Parathyroid adenoma (tissue), 2 donors: ENCODE measurements around the gene EML1.
A peak's percentile ranks its signal among the peaks of the same experiment; 100 is the strongest.

Source experiments
- H2AFZ ChIP-seq: fragments of 300-600 bp; sonication (generic); one replicate; pipeline ENCODE4 v1.7.0; 2017; ENCODE audit warnings: antibody characterized with exemption, mild to moderate bottlenecking
- H3K27ac ChIP-seq: fragments of 300-600 bp; sonication (generic); one replicate; pipeline ENCODE4 v1.7.0; 2017
- H3K27me3 ChIP-seq: fragments of 300-600 bp; sonication (generic); one replicate; pipeline ENCODE4 v1.7.0; 2017; ENCODE audit warnings: low read length; ENCODE audit not compliant: control insufficient read depth, insufficient read depth
- H3K36me3 ChIP-seq: fragments of 300-600 bp; sonication (generic); one replicate; pipeline ENCODE4 v1.7.0; 2017; ENCODE audit warnings: low read length; ENCODE audit not compliant: control insufficient read depth, insufficient read depth
- H3K4me1 ChIP-seq: fragments of 300-600 bp; sonication (generic); one replicate; pipeline ENCODE4 v1.7.0; 2017; ENCODE audit warnings: control low read depth
- H3K4me2 ChIP-seq: fragments of 300-600 bp; sonication (generic); one replicate; pipeline ENCODE4 v1.7.0; 2017; ENCODE audit warnings: low read length
- H3K4me3 ChIP-seq: fragments of 300-600 bp; sonication (generic); one replicate; pipeline ENCODE4 v1.7.0; 2017; ENCODE audit warnings: low read depth, low read length
- H3K79me2 ChIP-seq: fragments of 300-600 bp; sonication (generic); one replicate; pipeline ENCODE4 v1.7.0; 2017; ENCODE audit warnings: control low read depth
- H3K9ac ChIP-seq: fragments of 300-600 bp; sonication (generic); one replicate; pipeline ENCODE4 v1.7.0; 2017; ENCODE audit warnings: mild to moderate bottlenecking
- H3K9me3 ChIP-seq: fragments of 300-600 bp; sonication (generic); one replicate; pipeline ENCODE4 v1.7.0; 2017; ENCODE audit warnings: low read length; ENCODE audit not compliant: control insufficient read depth
- CTCF ChIP-seq: fragments of 300-600 bp; sonication (generic); IDR thresholded peaks from one replicate; pipeline ENCODE4 v1.7.0; 2017; ENCODE audit warnings: antibody characterized with exemption, mild to moderate bottlenecking
- donor health status: primary hyperparathyroidism.

EML1 gene

GRCh38 chr14:99790201-99790977, 2.8 kb upstream of the EML1 start:
- Histone ChIP-seq H3K4me2 (no peak overlapping the region), H3K79me2 (peaks cover 2% of the 10 kb centered on the region), H3K27me3 (no peaks in the 10 kb centered on the region), H3K27ac (no peak overlapping the region), H3K4me3 (no peak overlapping the region), H3K9ac (no peak overlapping the region), H3K36me3 (no peaks in the 10 kb centered on the region), H3K9me3 (no peaks in the 10 kb centered on the region), H3K4me1 (peaks cover 28% of the 10 kb centered on the region), H2AFZ (no peak overlapping the region)
- no peak for TF ChIP-seq CTCF

- no peak overlapping the region for H2AFZ ChIP-seq
- H3K79me2 ChIP-seq: peaks cover 2% of the 10 kb centered on the region
- no peaks in the 10 kb centered on the region for H3K9me3 ChIP-seq
- H3K27me3 ChIP-seq: no peaks in the 10 kb centered on the region
- no peak overlapping the region for H3K4me2 ChIP-seq
- no peak overlapping the region for H3K4me3 ChIP-seq
- no peak overlapping the region for H3K9ac ChIP-seq
- H3K4me1 ChIP-seq: peaks cover 28% of the 10 kb centered on the region
- no peaks in the 10 kb centered on the region for H3K36me3 ChIP-seq
- no peak for TF ChIP-seq CTCF
- no peak overlapping the region for H3K27ac ChIP-seq
Measured at GRCh38 chr14:99790978-99791376, 2.2 kb upstream of the EML1 start.

- no peak overlapping the region for H3K9ac ChIP-seq
- peaks cover 4% of the 10 kb centered on the region for H3K79me2 ChIP-seq
- no peaks in the 10 kb centered on the region for H3K9me3 ChIP-seq
- no peak overlapping the region for H3K4me2 ChIP-seq
- peaks cover 28% of the 10 kb centered on the region for H3K4me1 ChIP-seq
- no peaks in the 10 kb centered on the region for H3K36me3 ChIP-seq
- H3K27me3 ChIP-seq: no peaks in the 10 kb centered on the region
- peak overlapping the region; percentile 66 for H3K27ac ChIP-seq
- TF ChIP-seq CTCF: no peak
- no peak overlapping the region for H3K4me3 ChIP-seq
- no peak overlapping the region for H2AFZ ChIP-seq
Measured at GRCh38 chr14:99791476-99792209, 1.6 kb upstream of the EML1 start.

GRCh38 chr14:99792210-99792535, 1.0 kb upstream of the EML1 start:
- Histone ChIP-seq H3K9ac (no peak overlapping the region), H3K4me2 (peak overlapping the region; percentile 74)

More at GRCh38 chr14:99792210-99792535, 1.0 kb upstream of the EML1 start:
- no peaks in the 10 kb centered on the region for H3K27me3 ChIP-seq
- peaks cover 6% of the 10 kb centered on the region for H3K79me2 ChIP-seq
- no peaks in the 10 kb centered on the region for H3K36me3 ChIP-seq
- no peak for TF ChIP-seq CTCF
- peak overlapping the region; percentile 66 for H3K27ac ChIP-seq
- H2AFZ ChIP-seq: peak overlapping the region; percentile 96
- no peaks in the 10 kb centered on the region for H3K9me3 ChIP-seq
- H3K4me3 ChIP-seq: peak overlapping the region; percentile 46
- H3K4me1 ChIP-seq: peaks cover 28% of the 10 kb centered on the region
